ENCODE data around the gene FMR1.

DNA sequence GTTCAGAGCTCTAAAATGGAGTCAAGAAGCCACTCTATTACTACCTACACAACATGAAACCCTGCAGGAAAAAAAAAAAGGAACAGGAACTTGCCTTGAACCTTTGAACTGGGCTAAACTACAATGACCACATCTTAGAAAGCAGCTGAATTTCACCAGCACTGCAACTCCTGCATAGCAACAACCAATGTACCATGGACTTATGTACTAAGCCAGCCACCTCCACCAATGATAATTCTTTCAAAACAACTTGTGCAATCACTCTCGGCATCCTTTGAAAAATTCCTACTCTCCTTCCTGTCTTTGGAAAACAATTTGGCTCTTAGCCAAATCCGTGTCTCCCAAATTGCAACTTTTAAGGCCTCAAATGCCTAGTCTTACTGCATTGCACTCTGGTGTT lies 26.8 kb upstream of the FMR1 start:
- TF ChIP-seq POLR2A (IDR thresholded peaks at IDR 0.05; ENCODE audit: low read length), result no peak
- no peak for TF ChIP-seq BHLHE40 (IDR thresholded peaks at IDR 0.05; ENCODE audit: low read depth, low read length)
- TF ChIP-seq CTCF (IDR thresholded peaks at IDR 0.05), result no peak
- TF ChIP-seq ZSCAN20 (CRISPR knock-in tag; IDR thresholded peaks at IDR 0.05), result no peak
- TF ChIP-seq, protein P1, sequence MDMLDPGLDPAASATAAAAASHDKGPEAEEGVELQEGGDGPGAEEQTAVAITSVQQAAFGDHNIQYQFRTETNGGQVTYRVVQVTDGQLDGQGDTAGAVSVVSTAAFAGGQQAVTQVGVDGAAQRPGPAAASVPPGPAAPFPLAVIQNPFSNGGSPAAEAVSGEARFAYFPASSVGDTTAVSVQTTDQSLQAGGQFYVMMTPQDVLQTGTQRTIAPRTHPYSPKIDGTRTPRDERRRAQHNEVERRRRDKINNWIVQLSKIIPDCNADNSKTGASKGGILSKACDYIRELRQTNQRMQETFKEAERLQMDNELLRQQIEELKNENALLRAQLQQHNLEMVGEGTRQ (IDR thresholded peaks at IDR 0.05), result no peak
- no peak for TF ChIP-seq CEBPB (IDR thresholded peaks at IDR 0.05)
- TF ChIP-seq, protein P2, sequence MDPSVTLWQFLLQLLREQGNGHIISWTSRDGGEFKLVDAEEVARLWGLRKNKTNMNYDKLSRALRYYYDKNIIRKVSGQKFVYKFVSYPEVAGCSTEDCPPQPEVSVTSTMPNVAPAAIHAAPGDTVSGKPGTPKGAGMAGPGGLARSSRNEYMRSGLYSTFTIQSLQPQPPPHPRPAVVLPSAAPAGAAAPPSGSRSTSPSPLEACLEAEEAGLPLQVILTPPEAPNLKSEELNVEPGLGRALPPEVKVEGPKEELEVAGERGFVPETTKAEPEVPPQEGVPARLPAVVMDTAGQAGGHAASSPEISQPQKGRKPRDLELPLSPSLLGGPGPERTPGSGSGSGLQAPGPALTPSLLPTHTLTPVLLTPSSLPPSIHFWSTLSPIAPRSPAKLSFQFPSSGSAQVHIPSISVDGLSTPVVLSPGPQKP (IDR thresholded peaks at IDR 0.05; ENCODE audit: low read depth, low read length), result no peak
- no peak for TF ChIP-seq MAZ (IDR thresholded peaks at IDR 0.05; ENCODE audit: borderline replicate concordance, low read depth, low read length)
- TF ChIP-seq ESRRA (IDR thresholded peaks at IDR 0.05; ENCODE audit: borderline replicate concordance, low read length), result no peak

All from A549 (cell line).